B cell (primary cell): ENCODE results near the gene CATSPERE. TPM values are rescaled to one million over a fixed set of nuclear protein-coding genes. Genes with fewer than 3 reads are reported as not detected.

Source experiments
- ATAC-seq: fragments of 200-7000 bp; cut with Tn5 transposase; one replicate; pipeline ENCODE4 v1.10.0; 2021; ENCODE audit warnings: low read depth, mild to moderate bottlenecking, moderate number of reproducible peaks, moderate library complexity
- CTCF ChIA-PET: fragments of 350-600 bp; sonication (Branson Sonifier 250); formaldehyde crosslinking; loops from one replicate; lab custom pipeline; 2021; ENCODE audit warnings: antibody characterized with exemption, inconsistent platforms; lab: Charles Lee
- POLR2A ChIA-PET: fragments of 350-600 bp; sonication (Branson Sonifier 250); formaldehyde crosslinking; loops from one replicate; lab custom pipeline; 2021; ENCODE audit warnings: antibody characterized with exemption; lab: Charles Lee
- DNase-seq: peaks from one replicate; pipeline ENCODE4 v3.0.0; 2013
- H2AFZ ChIP-seq: 2 replicates; pipeline ENCODE4 v1.6.1; 2012; ENCODE audit warnings: mild to moderate bottlenecking, low read depth, low read length; ENCODE audit not compliant: insufficient read depth, poor library complexity, severe bottlenecking
- H3K27ac ChIP-seq, 2 donors: 1 replicate in 1 of 2; 2 replicates in 1 of 2; pipeline ENCODE4 v1.5.1; 2012 to 2013; ENCODE audit warnings: low read length in 2 of 2, mild to moderate bottlenecking in 2 of 2, moderate library complexity in 1 of 2
- H3K27me3 ChIP-seq, 4 experiments: fragments of 200-600 bp in 1 of 4; sonication (generic) in 1 of 4; replicated peaks in 1 of 4; 1 replicate in 2 of 4; 2 replicates in 2 of 4; pipeline versions ENCODE4 v1.6.1 to v1.7.0; 2013 to 2016; ENCODE audit warnings: low read length in 3 of 4, mild to moderate bottlenecking in 2 of 4, mixed read lengths in 1 of 4, moderate library complexity in 1 of 4; ENCODE audit not compliant: insufficient read depth in 4 of 4, control insufficient read depth in 3 of 4; ENCODE audit errors: control extremely low read depth in 1 of 4
- H3K36me3 ChIP-seq, 2 experiments: replicated peaks in 1 of 2; 1 replicate in 1 of 2; 2 replicates in 1 of 2; pipeline versions ENCODE4 v1.6.1 to v1.7.1; 2013; ENCODE audit warnings: low read length in 1 of 2; ENCODE audit not compliant: insufficient read depth in 2 of 2, control insufficient read depth in 1 of 2; ENCODE audit errors: control extremely low read depth in 1 of 2, extremely low read depth in 1 of 2
- H3K4me1 ChIP-seq, 2 donors: fragments of 200-600 bp in 1 of 2; sonication (generic) in 1 of 2; 1 replicate in 1 of 2; 2 replicates in 1 of 2; pipeline versions ENCODE4 v1.5.1 to v1.6.1; 2013 to 2017; ENCODE audit warnings: low read length in 2 of 2; ENCODE audit not compliant: control insufficient read depth in 2 of 2, insufficient read depth in 2 of 2
- H3K4me2 ChIP-seq: replicated peaks from 2 replicates; pipeline ENCODE3; 2012; ENCODE audit warnings: mild to moderate bottlenecking, low read depth, low read length; ENCODE audit not compliant: poor library complexity, severe bottlenecking
- H3K4me3 ChIP-seq, 5 experiments: fragments of 200-600 bp in 1 of 5; sonication (generic) in 1 of 5; 1 replicate in 3 of 5; 2 replicates in 2 of 5; pipeline versions ENCODE4 v1.5.1 to v1.7.0; 2011 to 2016; ENCODE audit warnings: low read length in 4 of 5, mild to moderate bottlenecking in 4 of 5, low read depth in 2 of 5, control low read depth in 1 of 5, moderate library complexity in 1 of 5; ENCODE audit not compliant: insufficient read depth in 1 of 5; ENCODE audit errors: control extremely low read depth in 1 of 5, extremely low read depth in 1 of 5
- H3K79me2 ChIP-seq: fragments of 200-600 bp; sonication (generic); one replicate; pipeline ENCODE4 v1.6.0; 2016; ENCODE audit warnings: low read length; ENCODE audit not compliant: control insufficient read depth, insufficient read depth
- H3K9ac ChIP-seq: fragments of 200-600 bp; sonication (generic); 2 replicates; pipeline ENCODE4 v1.6.1; 2017; ENCODE audit warnings: mild to moderate bottlenecking, low read length, moderate library complexity
- H3K9me3 ChIP-seq, 3 donors: one replicate each; pipeline versions ENCODE4 v1.6.1 to v1.7.1; 2013; ENCODE audit warnings: low read length in 2 of 3; ENCODE audit not compliant: control insufficient read depth in 2 of 3, insufficient read depth in 1 of 3; ENCODE audit errors: control extremely low read depth in 1 of 3
- H4K20me1 ChIP-seq: 2 replicates; pipeline ENCODE4 v1.6.0; 2012; ENCODE audit warnings: mild to moderate bottlenecking, low read length; ENCODE audit not compliant: insufficient read depth, control insufficient read depth, poor library complexity, severe bottlenecking
- H3K27ac Mint-ChIP-seq: one replicate; pipeline ENCODE4 v1.8.0; 2021; ENCODE audit warnings: mixed read lengths
- H3K27me3 Mint-ChIP-seq: one replicate; pipeline ENCODE4 v1.8.0; 2021; ENCODE audit warnings: mixed read lengths
- H3K4me1 Mint-ChIP-seq: one replicate; pipeline ENCODE4 v1.8.0; 2021; ENCODE audit warnings: mixed read lengths
- H3K4me3 Mint-ChIP-seq: one replicate; pipeline ENCODE4 v1.8.0; 2021; ENCODE audit warnings: mixed read lengths
- H3K9me3 Mint-ChIP-seq: one replicate; pipeline ENCODE4 v1.8.0; 2022; ENCODE audit warnings: mixed read lengths; ENCODE audit not compliant: insufficient read depth
- CTCF ChIP-seq: fragments of 200-600 bp; IDR thresholded peaks from one replicate; pipeline ENCODE4 v1.8.0; 2022; ENCODE audit warnings: antibody characterized with exemption, mild to moderate bottlenecking
- EZH2 ChIP-seq: IDR thresholded peaks from 2 replicates; pipeline ENCODE4 v1.6.1; 2012; ENCODE audit warnings: borderline replicate concordance, low read depth, mild to moderate bottlenecking, moderate library complexity, low read length; ENCODE audit not compliant: insufficient read depth, poor library complexity, severe bottlenecking
- WGBS: methylation state at CpG from one replicate; pipeline ENCODE4 v1.1.5; 2013; ENCODE audit warnings: missing lambda C conversion rate; ENCODE audit not compliant: insufficient coverage; 5-methylcytosine and 5-hydroxymethylcytosine counted together
- intact Hi-C: fragments of 100-400 bp; cut with micrococcal nuclease; formaldehyde crosslinking; loops from one replicate; pipeline ENCODE4 v1.10.0; 2022
- polyA plus RNA-seq: library from polyadenylated mRNA; depleted of rRNA; stranded (reverse); fragments of >200 nt; gene quantifications from 2 replicates; pipeline ENCODE4 v1.2.3, GENCODE V29; 2012
- total RNA-seq, 2 donors: library from RNA; stranded (reverse); fragments of 120-200 nt in 1 of 2; gene quantifications; 1 replicate in 1 of 2; 2 replicates in 1 of 2; pipeline versions ENCODE4 v1.2.3 to v1.2.4, GENCODE V29; 2013 to 2022

CATSPERE gene
- total and polyA plus RNA-seq, 2 donors (not counting 1 experiment from before 2014, with no cell fraction given), result 0.82 to 3.1 TPM

GRCh38 chr1:244451951-244452795 lies 8.9 kb upstream of the CATSPERE start:
- H3K4me1 ChIP-seq, result peaks cover 17 to 18% of the 10 kb centered on the region in 2 donors
- POLR2A ChIA-PET, result interaction anchor here (1.4 to 1.7 kb wide), 2 partner anchors 9 to 519 kb away, joined by 6 to 7 read pairs; partner anchors contain the start of gene CATSPERE
- DNase-seq, result peak; percentile 100
- H3K27me3 Mint-ChIP-seq, result no peaks in the 10 kb centered on the region
- peaks cover 0 to 13% of the 10 kb centered on the region in 2 experiments for H3K36me3 ChIP-seq
- H3K9ac ChIP-seq, result peak overlapping the region; percentile 97
- H3K4me3 ChIP-seq, result peak overlapping the region in 4 of 5 experiments; percentile 88 to 98 (median 93)
- peaks cover 35% of the 10 kb centered on the region for H3K4me1 Mint-ChIP-seq
- CTCF ChIA-PET, result no interaction called here
- TF ChIP-seq CTCF, result peak; percentile 47
- TF ChIP-seq EZH2, result no peak
- H3K4me2 ChIP-seq, result peak overlapping the region; percentile 98
- peak overlapping the region; percentile 94 for H3K27ac Mint-ChIP-seq
- no peaks in the 10 kb centered on the region for H3K9me3 Mint-ChIP-seq
- H3K27ac ChIP-seq, result peak overlapping the region; percentile 92 to 94
- H3K9me3 ChIP-seq, result no peaks in the 10 kb centered on the region
- ATAC-seq, result peak; percentile 92
- peaks cover 10% of the 10 kb centered on the region for H4K20me1 ChIP-seq
- H3K4me3 Mint-ChIP-seq, result peak overlapping the region; percentile 95
- H2AFZ ChIP-seq, result peak overlapping the region; percentile 90
- intact Hi-C loops, result loop anchor here (1.0 to 5.0 kb wide), 9 partner anchors 9 to 1197 kb away; partner anchors contain the start of genes AKT3, CATSPERE, CEP170 and COX20
- under 1% methylated on average over 41 of the region's 47 CpGs for WGBS
- peaks cover 39% of the 10 kb centered on the region for H3K79me2 ChIP-seq
- H3K27me3 ChIP-seq, result no peaks in the 10 kb centered on the region

GRCh38 chr1:244454412-244454811 lies 6.7 kb upstream of the CATSPERE start:
- ATAC-seq, result no peak
- Mint-ChIP-seq H3K9me3 (no peaks in the 10 kb centered on the region), H3K4me3 (no peak overlapping the region), H3K27ac (no peak overlapping the region), H3K4me1 (peaks cover 20% of the 10 kb centered on the region), H3K27me3 (no peaks in the 10 kb centered on the region)
- Histone ChIP-seq H3K4me1 (peaks cover 17 to 18% of the 10 kb centered on the region in 2 donors), H4K20me1 (peaks cover 7% of the 10 kb centered on the region), H3K9ac (no peak overlapping the region), H2AFZ (no peak overlapping the region), H3K27ac (no peak overlapping the region), H3K36me3 (peaks cover 0 to 7% of the 10 kb centered on the region in 2 experiments), H3K27me3 (no peaks in the 10 kb centered on the region), H3K4me3 (no peak overlapping the region), H3K9me3 (no peaks in the 10 kb centered on the region), H3K4me2 (no peak overlapping the region), H3K79me2 (peaks cover 17% of the 10 kb centered on the region)
- no peak for DNase-seq
- intact Hi-C loops, result loop anchor here (5.0 kb wide), 2 partner anchors 132 to 602 kb away; partner anchors contain the start of gene AKT3
- ChIA-PET CTCF (no interaction called here), POLR2A (no interaction called here)
- 100% methylated on average over 1 of the region's 6 CpGs for WGBS
- TF ChIP-seq CTCF, result no peak
- no peak for TF ChIP-seq EZH2
